Measurements from ENCODE around the gene OSGEP.
A peak's percentile ranks its signal among the peaks of the same experiment; 100 is the strongest.

The OSGEP gene

DNA sequence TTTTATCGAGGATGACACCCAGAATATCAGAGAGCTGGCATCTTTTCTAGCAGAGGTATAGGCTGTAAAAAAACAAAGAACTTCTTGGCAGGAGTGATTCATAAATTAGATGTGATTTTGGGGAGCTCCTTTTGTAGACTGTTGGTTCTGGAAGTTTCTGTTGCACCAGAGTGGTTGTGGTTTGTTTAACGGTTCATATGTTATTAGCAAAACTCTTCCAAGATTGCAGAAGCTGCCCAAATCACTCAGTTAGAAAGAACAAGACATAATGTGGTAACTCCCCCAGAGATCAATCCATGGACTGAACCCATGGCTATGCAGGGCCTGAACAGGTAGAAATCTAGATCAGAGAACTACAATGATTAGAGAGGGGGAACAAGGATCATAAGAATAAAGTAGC, 44.0 kb upstream of the OSGEP start:
- DNase-seq (ENCODE audit: low read depth): peak; percentile 85
- no peak overlapping the region for H3K4me3 ChIP-seq (ENCODE audit: low read depth, low read length)
- TF ChIP-seq, protein P1, sequence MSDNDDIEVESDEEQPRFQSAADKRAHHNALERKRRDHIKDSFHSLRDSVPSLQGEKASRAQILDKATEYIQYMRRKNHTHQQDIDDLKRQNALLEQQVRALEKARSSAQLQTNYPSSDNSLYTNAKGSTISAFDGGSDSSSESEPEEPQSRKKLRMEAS (IDR thresholded peaks at IDR 0.05; ENCODE audit: low read depth, low read length): no peak
- TF ChIP-seq, protein P2, sequence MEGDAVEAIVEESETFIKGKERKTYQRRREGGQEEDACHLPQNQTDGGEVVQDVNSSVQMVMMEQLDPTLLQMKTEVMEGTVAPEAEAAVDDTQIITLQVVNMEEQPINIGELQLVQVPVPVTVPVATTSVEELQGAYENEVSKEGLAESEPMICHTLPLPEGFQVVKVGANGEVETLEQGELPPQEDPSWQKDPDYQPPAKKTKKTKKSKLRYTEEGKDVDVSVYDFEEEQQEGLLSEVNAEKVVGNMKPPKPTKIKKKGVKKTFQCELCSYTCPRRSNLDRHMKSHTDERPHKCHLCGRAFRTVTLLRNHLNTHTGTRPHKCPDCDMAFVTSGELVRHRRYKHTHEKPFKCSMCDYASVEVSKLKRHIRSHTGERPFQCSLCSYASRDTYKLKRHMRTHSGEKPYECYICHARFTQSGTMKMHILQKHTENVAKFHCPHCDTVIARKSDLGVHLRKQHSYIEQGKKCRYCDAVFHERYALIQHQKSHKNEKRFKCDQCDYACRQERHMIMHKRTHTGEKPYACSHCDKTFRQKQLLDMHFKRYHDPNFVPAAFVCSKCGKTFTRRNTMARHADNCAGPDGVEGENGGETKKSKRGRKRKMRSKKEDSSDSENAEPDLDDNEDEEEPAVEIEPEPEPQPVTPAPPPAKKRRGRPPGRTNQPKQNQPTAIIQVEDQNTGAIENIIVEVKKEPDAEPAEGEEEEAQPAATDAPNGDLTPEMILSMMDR (IDR thresholded peaks at IDR 0.05; ENCODE audit: low read depth, low read length): no peak
- TF ChIP-seq POLR2A (IDR thresholded peaks at IDR 0.05; ENCODE audit: extremely low read depth, insufficient read length) (no peak), MYC (IDR thresholded peaks at IDR 0.05; ENCODE audit: low read depth, low read length) (no peak)

DNA sequence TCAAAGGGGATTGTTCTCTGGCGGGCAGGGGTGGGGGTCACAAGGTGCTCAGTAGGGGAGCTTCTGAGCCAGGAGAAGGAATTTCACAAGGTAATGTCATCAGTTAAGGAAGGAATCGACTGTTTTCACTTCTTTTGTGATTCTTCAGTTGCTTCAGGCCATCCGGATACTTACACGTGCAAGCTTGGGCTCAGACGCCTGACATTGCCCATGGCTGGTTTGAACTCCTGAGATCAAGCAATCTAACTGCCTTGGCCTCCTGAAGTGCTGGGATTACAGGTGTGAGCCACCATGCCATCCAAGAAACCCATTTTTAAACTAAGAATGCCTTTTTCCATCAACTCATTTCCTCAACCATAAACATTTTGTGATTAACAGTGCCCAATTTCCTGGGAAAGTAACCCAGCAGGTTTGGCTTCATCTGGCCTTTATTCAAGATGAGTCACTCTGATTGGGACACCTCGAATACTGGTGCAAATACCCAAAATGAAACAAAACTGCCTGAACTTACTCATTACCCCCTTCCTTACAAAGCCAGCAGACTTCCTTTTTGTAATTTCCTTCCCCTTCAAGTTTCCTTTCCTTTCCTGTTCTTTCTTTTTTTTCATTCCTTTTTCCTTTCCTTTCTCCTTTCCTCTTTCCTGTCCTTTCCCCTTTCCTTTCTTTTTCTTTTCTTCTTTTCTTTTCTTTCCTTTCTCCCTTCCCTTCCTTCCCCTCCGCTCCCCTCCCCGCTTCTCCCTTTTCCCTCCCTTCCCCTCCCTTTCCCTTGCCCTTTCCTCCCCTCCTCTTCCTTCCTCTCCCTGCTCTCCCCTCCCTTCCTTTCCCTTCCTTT, 40.5 kb upstream of the OSGEP start:
- H3K4me3 ChIP-seq (ENCODE audit: low read depth, low read length): no peak overlapping the region
- TF ChIP-seq, protein P1 (IDR thresholded peaks at IDR 0.05; ENCODE audit: low read depth, low read length): no peak
- TF ChIP-seq, protein P2 (IDR thresholded peaks at IDR 0.05; ENCODE audit: low read depth, low read length): no peak
- TF ChIP-seq MYC (IDR thresholded peaks at IDR 0.05; ENCODE audit: low read depth, low read length): no peak
- TF ChIP-seq POLR2A (IDR thresholded peaks at IDR 0.05; ENCODE audit: extremely low read depth, insufficient read length): no peak
- DNase-seq (ENCODE audit: low read depth): peak; percentile 76

DNA sequence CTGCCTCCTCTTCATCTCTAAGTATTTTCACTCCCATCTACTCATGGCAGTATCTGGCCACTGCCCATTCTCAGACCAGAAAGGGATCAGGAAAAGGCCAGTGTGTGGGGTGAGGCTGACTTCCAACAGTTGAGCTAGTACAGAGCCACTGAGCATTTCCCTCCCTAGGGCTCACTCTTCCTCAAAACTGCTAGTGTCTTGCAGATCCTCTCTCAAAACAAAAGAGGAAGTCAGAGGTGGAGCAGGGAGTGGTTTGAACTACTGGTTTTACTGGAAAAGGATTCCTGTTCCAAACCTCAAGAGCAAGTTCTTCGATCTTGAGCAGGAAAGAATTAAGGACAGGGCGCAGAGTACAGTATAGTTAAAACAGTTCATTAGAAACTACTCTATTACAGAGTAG, 39.0 kb upstream of the OSGEP start:
- peak; percentile 93 for DNase-seq (ENCODE audit: low read depth)
- no peak overlapping the region for H3K4me3 ChIP-seq (ENCODE audit: low read depth, low read length)
- TF ChIP-seq MYC (IDR thresholded peaks at IDR 0.05; ENCODE audit: low read depth, low read length): 0 out of 2 replicates have a peak, but pooled peaks have one; percentile 8
- TF ChIP-seq POLR2A (IDR thresholded peaks at IDR 0.05; ENCODE audit: extremely low read depth, insufficient read length): no peak
- TF ChIP-seq, protein P2 (IDR thresholded peaks at IDR 0.05; ENCODE audit: low read depth, low read length): no peak
- TF ChIP-seq, protein P1 (IDR thresholded peaks at IDR 0.05; ENCODE audit: low read depth, low read length): no peak

DNA sequence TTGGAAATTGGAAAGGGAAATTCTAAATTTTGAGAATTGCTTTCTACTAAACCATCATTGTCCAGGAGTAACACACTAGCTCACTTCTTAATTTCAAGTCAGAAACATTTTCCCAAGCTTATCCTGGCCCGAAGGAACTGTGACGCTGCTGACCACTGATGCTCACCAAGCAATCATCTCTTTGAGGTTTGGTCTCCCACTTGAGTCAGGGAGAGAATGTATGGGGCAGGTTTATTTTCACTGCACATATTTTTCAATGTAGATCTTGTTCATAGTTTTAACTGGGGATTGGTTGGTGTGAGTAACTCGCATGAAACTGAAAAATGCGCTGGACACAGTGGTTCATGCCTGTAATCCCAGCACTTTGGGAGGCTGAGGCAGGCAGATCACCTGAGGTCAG, 37.9 kb upstream of the OSGEP start:
- no peak for DNase-seq (ENCODE audit: low read depth)
- no peak overlapping the region for H3K4me3 ChIP-seq (ENCODE audit: low read depth, low read length)
- TF ChIP-seq POLR2A (IDR thresholded peaks at IDR 0.05; ENCODE audit: extremely low read depth, insufficient read length) (no peak), MYC (IDR thresholded peaks at IDR 0.05; ENCODE audit: low read depth, low read length) (no peak)
- TF ChIP-seq, protein P2 (IDR thresholded peaks at IDR 0.05; ENCODE audit: low read depth, low read length): no peak
- TF ChIP-seq, protein P1 (IDR thresholded peaks at IDR 0.05; ENCODE audit: low read depth, low read length): no peak

DNA sequence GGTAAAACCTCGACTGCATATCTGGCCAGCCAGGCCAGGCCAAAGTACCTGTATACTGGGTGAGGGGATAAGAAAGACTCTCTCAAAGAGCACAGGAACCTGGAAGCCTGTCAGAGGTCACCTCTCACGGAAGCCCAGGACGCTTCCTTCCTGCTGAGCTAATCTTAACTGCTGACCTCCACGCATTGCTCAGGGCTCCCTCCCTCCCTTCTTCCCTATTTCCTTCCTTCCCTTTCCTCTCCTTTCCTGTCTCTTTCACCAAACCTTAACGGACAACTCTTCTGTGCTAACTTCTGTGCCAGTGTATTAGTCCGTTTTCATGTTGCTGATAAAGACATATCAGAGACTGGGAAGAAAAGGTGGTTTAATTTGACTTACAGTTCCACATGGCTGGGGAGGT, 36.0 kb upstream of the OSGEP start:
- DNase-seq (ENCODE audit: low read depth): peak; percentile 60
- TF ChIP-seq, protein P2 (IDR thresholded peaks at IDR 0.05; ENCODE audit: low read depth, low read length): no peak
- TF ChIP-seq, protein P1 (IDR thresholded peaks at IDR 0.05; ENCODE audit: low read depth, low read length): peak; percentile 30; the same call in 1 of the 2 replicates
- H3K4me3 ChIP-seq (ENCODE audit: low read depth, low read length): peak overlapping the region; percentile 52

Measured in NB4 (cell line).